HL-60 (cell line): ENCODE results near the gene EXOC7.

Source experiments
- DNase-seq, 2 experiments: peaks; one replicate each; pipeline ENCODE4 v3.0.0-alpha.2; 2010 to 2020; ENCODE audit warnings: low read depth in 1 of 2, low spot score in 1 of 2
- H3K27ac ChIP-seq: fragments of 250-450 bp; sonication (Bioruptor Pico); replicated peaks from 2 replicates; pipeline ENCODE4 v1.5.1; 2020; ENCODE audit warnings: mild to moderate bottlenecking, moderate library complexity
- H3K27me3 ChIP-seq: fragments of 250-450 bp; sonication (Bioruptor Pico); 2 replicates; pipeline ENCODE4 v1.5.1; 2021; ENCODE audit warnings: mild to moderate bottlenecking, moderate library complexity; ENCODE audit not compliant: insufficient read depth, poor library complexity, severe bottlenecking
- H3K4me3 ChIP-seq: replicated peaks from 2 replicates; pipeline ENCODE4 v1.5.1; 2011; ENCODE audit warnings: mild to moderate bottlenecking, control low read depth, low read length; ENCODE audit not compliant: insufficient read depth
- GABPA ChIP-seq: IDR thresholded peaks from 2 replicates; pipeline ENCODE4 v1.6.1; 2012; ENCODE audit warnings: low read depth
- POLR2AphosphoS5 ChIP-seq: IDR thresholded peaks from 2 replicates; pipeline ENCODE4 v1.6.1; 2012; ENCODE audit warnings: low read depth
- SPI1 ChIP-seq: IDR thresholded peaks from 2 replicates; pipeline ENCODE4 v1.6.1; 2012; ENCODE audit warnings: low read depth, mild to moderate bottlenecking, borderline replicate concordance
- TF ChIP-seq, protein P1 (sequence below): IDR thresholded peaks from 2 replicates; pipeline ENCODE4 v1.6.1; 2012; ENCODE audit warnings: low read depth; ENCODE audit not compliant: insufficient replicate concordance
- TF ChIP-seq, protein P2 (sequence below): IDR thresholded peaks from one replicate; pipeline ENCODE4 v1.5.1; 2011; ENCODE audit warnings: low read length, control low read depth, inconsistent platforms; ENCODE audit not compliant: insufficient read depth

The EXOC7 gene

DNA sequence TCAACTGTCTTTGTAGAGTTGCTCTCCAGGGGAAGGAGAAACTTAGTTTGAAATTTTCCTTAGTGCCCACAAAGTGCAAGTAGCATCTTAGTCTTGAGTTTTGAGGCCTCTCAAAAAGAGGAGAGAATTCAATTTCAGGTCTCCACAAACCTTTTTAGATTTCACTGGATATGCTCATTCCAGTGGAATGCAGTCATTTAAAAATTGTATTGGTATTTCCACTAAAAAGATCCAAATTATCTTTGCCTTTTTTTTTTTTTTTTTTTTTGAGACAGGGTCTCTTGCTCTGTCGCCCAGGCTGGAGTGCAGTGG is 44.4 kb upstream of the EXOC7 start:
- H3K27ac ChIP-seq = no peak overlapping the region
- H3K4me3 ChIP-seq = no peak overlapping the region
- no peak for DNase-seq
- no peaks in the 10 kb centered on the region for H3K27me3 ChIP-seq
- TF ChIP-seq, protein P1, sequence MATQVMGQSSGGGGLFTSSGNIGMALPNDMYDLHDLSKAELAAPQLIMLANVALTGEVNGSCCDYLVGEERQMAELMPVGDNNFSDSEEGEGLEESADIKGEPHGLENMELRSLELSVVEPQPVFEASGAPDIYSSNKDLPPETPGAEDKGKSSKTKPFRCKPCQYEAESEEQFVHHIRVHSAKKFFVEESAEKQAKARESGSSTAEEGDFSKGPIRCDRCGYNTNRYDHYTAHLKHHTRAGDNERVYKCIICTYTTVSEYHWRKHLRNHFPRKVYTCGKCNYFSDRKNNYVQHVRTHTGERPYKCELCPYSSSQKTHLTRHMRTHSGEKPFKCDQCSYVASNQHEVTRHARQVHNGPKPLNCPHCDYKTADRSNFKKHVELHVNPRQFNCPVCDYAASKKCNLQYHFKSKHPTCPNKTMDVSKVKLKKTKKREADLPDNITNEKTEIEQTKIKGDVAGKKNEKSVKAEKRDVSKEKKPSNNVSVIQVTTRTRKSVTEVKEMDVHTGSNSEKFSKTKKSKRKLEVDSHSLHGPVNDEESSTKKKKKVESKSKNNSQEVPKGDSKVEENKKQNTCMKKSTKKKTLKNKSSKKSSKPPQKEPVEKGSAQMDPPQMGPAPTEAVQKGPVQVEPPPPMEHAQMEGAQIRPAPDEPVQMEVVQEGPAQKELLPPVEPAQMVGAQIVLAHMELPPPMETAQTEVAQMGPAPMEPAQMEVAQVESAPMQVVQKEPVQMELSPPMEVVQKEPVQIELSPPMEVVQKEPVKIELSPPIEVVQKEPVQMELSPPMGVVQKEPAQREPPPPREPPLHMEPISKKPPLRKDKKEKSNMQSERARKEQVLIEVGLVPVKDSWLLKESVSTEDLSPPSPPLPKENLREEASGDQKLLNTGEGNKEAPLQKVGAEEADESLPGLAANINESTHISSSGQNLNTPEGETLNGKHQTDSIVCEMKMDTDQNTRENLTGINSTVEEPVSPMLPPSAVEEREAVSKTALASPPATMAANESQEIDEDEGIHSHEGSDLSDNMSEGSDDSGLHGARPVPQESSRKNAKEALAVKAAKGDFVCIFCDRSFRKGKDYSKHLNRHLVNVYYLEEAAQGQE = no peak
- TF ChIP-seq POLR2AphosphoS5 = no peak
- TF ChIP-seq, protein P2, sequence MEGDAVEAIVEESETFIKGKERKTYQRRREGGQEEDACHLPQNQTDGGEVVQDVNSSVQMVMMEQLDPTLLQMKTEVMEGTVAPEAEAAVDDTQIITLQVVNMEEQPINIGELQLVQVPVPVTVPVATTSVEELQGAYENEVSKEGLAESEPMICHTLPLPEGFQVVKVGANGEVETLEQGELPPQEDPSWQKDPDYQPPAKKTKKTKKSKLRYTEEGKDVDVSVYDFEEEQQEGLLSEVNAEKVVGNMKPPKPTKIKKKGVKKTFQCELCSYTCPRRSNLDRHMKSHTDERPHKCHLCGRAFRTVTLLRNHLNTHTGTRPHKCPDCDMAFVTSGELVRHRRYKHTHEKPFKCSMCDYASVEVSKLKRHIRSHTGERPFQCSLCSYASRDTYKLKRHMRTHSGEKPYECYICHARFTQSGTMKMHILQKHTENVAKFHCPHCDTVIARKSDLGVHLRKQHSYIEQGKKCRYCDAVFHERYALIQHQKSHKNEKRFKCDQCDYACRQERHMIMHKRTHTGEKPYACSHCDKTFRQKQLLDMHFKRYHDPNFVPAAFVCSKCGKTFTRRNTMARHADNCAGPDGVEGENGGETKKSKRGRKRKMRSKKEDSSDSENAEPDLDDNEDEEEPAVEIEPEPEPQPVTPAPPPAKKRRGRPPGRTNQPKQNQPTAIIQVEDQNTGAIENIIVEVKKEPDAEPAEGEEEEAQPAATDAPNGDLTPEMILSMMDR = no peak
- TF ChIP-seq SPI1 = no peak
- TF ChIP-seq GABPA = no peak

DNA sequence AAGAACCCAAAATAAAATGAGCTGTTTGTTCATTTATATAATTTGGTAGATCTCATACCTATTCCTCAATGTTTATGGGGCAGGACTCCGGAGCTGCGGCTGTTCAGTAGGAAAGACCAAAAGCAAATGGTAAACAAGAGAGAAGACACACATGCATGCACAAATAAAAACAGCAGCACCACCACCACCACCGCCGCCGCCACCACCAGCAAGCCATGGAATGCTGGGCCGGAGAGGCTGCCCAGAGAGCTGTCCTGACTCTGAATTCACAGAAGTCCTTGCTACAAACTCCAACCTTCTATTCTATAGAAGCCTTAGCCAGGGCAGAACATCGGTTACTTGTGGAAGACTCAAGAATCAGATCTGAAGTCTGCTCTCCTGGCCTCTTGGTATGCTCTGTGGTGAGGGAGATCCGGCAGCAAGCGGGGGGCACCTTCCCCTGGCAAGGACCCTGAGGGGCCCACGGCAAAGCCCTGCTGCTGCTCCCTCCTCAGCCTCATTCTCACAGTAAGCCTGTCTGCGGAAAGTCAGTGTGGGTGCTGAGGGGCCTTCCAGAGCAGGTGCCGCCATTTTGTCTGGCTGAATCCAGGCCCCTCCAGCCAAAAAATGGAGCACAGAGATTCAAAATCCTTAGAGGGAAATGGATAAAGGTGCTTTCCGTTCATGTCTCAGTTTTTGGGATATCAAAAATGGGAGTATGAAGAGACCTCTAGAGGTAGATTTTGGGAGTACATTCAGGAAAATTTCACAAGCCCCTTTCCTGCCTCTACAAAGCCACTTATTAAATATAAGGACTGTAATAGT is 43.8 kb upstream of the EXOC7 start:
- no peak for DNase-seq
- TF ChIP-seq POLR2AphosphoS5 (no peak), GABPA (no peak), SPI1 (no peak)
- TF ChIP-seq, protein P1 = no peak
- TF ChIP-seq, protein P2 = no peak
- H3K27ac ChIP-seq = no peak overlapping the region
- no peak overlapping the region for H3K4me3 ChIP-seq
- no peaks in the 10 kb centered on the region for H3K27me3 ChIP-seq

DNA sequence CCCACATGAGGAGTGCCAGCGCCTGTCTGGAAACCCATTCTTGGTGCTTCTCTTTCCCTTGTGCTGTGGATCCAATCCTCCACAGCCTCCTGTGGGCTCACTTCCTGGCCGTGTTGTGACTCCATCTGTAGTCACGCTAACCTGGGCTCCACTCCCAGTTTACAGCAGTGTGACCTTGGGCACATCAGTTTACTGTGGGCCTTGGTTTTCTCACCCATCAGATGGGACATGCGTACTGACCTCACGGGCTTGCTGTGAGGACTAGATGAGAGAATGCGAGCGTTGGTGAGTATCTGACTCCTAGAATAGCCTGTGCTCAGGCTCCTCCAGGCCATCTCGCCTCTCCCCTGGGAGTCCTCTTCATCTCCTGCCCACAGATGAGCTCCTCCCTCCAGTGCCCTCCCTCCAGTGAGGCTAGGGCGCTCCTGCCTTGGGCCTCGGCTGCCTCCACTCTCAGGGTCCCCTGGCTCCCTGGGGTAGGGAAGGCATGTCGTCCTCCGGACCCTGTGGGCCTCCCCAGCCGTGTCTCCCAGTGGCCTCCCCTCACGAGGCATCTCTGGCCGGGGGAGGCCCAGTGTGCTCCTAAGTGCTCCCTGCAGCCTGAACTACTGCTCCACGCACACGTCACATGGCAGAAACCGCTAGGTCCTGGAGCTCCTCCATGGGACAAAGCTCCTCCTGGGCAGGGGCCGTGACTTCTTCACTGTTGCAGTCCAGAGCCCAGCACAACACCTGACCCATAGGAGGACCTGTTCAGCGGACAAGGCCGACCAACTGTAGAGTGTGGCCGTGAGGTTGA is 42.7 kb upstream of the EXOC7 start:
- Histone ChIP-seq H3K4me3 (no peak overlapping the region), H3K27ac (no peak overlapping the region), H3K27me3 (peaks cover 2% of the 10 kb centered on the region)
- no peak for DNase-seq
- TF ChIP-seq, protein P2 = no peak
- TF ChIP-seq GABPA = no peak
- TF ChIP-seq, protein P1 = no peak
- no peak for TF ChIP-seq POLR2AphosphoS5
- no peak for TF ChIP-seq SPI1
